HepG2 (cell line): ENCODE data around the gene CLIC5. TPM values are rescaled to one million over a fixed set of nuclear protein-coding genes. Genes with fewer than 3 reads are reported as not detected.

ENCODE experiments used
- ATAC-seq: fragments of 200-7000 bp; cut with Tn5 transposase; 3 replicates; pipeline ENCODE4 v1.9.1; 2020; ENCODE audit warnings: mild to moderate bottlenecking, moderate library complexity
- BruUV-seq: library from RNA; stranded (reverse); fragments of 400-500 nt; replicated peaks from 2 replicates; lab custom pipeline; 2021; lab: Mats Ljungman, UMichigan
- CTCF ChIA-PET: fragments of 300-600 bp; formaldehyde crosslinking; extraction: SDS; loops from one replicate; lab custom pipeline; 2021; ENCODE audit warnings: low total read pairs, inconsistent platforms, low intra/inter-chr PET ratio; lab: Yijun Ruan, JAX
- POLR2A ChIA-PET: fragments of 350-600 bp; sonication (Branson Sonifier 250); formaldehyde crosslinking; loops from one replicate; lab custom pipeline; 2020; ENCODE audit warnings: antibody characterized with exemption, inconsistent platforms; lab: Yijun Ruan, JAX
- DNase-seq: peaks from one replicate; pipeline ENCODE4 v3.0.0-alpha.2; 2015; ENCODE audit warnings: low spot score
- FAIRE-seq: peaks from 3 replicates; lab custom pipeline; 2011; peaks lifted over from hg19 to GRCh38; lab: Jason Lieb, UNC
- H2AFZ ChIP-seq: one replicate; pipeline ENCODE4 v1.6.1; 2011; ENCODE audit warnings: low read length, inconsistent platforms
- H3K27ac ChIP-seq: fragments of 300-600 bp; 3 replicates; pipeline ENCODE4 v1.8.0; 2011; ENCODE audit warnings: mixed run types, mild to moderate bottlenecking, mixed read lengths, low read length, inconsistent platforms; ENCODE audit not compliant: insufficient read depth; ENCODE audit errors: extremely low read length
- H3K27me3 ChIP-seq, 2 experiments: fragments of 200-600 bp in 1 of 2; 2 replicates in 1 of 2; 3 replicates in 1 of 2; pipeline versions ENCODE4 v1.6.0 to v1.8.0; 2011; ENCODE audit warnings: low read length in 2 of 2, mild to moderate bottlenecking in 2 of 2, moderate library complexity in 2 of 2, inconsistent platforms in 1 of 2; ENCODE audit not compliant: insufficient read depth in 2 of 2, control insufficient read depth in 1 of 2
- H3K36me3 ChIP-seq, 2 experiments: fragments of 200-600 bp in 1 of 2; replicated peaks in 1 of 2; 2 replicates in 1 of 2; 3 replicates in 1 of 2; pipeline versions ENCODE4 v1.5.1 to v1.8.0; 2011; ENCODE audit warnings: low read length in 2 of 2, inconsistent platforms in 1 of 2; ENCODE audit not compliant: insufficient read depth in 2 of 2, control insufficient read depth in 1 of 2
- H3K4me1 ChIP-seq: 2 replicates; pipeline ENCODE4 v1.5.1; 2012; ENCODE audit warnings: low read length, inconsistent platforms; ENCODE audit not compliant: insufficient read depth
- H3K4me2 ChIP-seq: 2 replicates; pipeline ENCODE4 v1.6.0; 2011; ENCODE audit warnings: low read depth, low read length, inconsistent platforms
- H3K4me3 ChIP-seq, 3 experiments: fragments of 200-600 bp in 1 of 3; sonication (generic), shearing (Covaris generic) in 1 of 3; replicated peaks in 1 of 3; 2 replicates each; pipeline ENCODE4 v1.5.1; 2011 to 2016; ENCODE audit warnings: low read length in 3 of 3, inconsistent platforms in 2 of 3, low read depth in 2 of 3, mild to moderate bottlenecking in 2 of 3, control low read depth in 1 of 3, mixed read lengths in 1 of 3; ENCODE audit not compliant: insufficient read depth in 1 of 3
- H3K79me2 ChIP-seq: one replicate; pipeline ENCODE4 v1.6.1; 2011; ENCODE audit warnings: low read length, inconsistent platforms; ENCODE audit not compliant: insufficient read depth
- H3K9ac ChIP-seq: 2 replicates; pipeline ENCODE4 v1.6.0; 2011; ENCODE audit warnings: mild to moderate bottlenecking, low read depth, low read length, inconsistent platforms; ENCODE audit not compliant: insufficient read depth
- H3K9me3 ChIP-seq: 2 replicates; pipeline ENCODE4 v1.5.1; 2012; ENCODE audit warnings: mild to moderate bottlenecking, low read length
- H4K20me1 ChIP-seq: 2 replicates; pipeline ENCODE4 v1.6.0; 2011; ENCODE audit warnings: inconsistent platforms, mild to moderate bottlenecking, low read length, moderate library complexity; ENCODE audit not compliant: insufficient read depth
- CENPBD1 ChIP-seq: sonication (generic); formaldehyde crosslinking; IDR thresholded peaks from 2 replicates; pipeline ENCODE4 v1.8.0; 2022; ENCODE audit warnings: missing genetic modification reagents, low read depth, mild to moderate bottlenecking, borderline replicate concordance
- KLF16 ChIP-seq, 2 experiments: sonication (generic) in 1 of 2; formaldehyde crosslinking in 1 of 2; IDR thresholded peaks; 2 replicates each; pipeline versions ENCODE4 v1.6.1 to v1.8.0; 2016 to 2023; ENCODE audit warnings: missing genetic modification reagents in 2 of 2, missing compliant biosample characterization in 1 of 2
- MLLT10 ChIP-seq: sonication (generic); formaldehyde crosslinking; IDR thresholded peaks from 2 replicates; pipeline ENCODE4 v1.4.0; 2020; ENCODE audit warnings: missing genetic modification reagents
- MTA1 ChIP-seq: sonication (generic); formaldehyde crosslinking; IDR thresholded peaks from 2 replicates; pipeline ENCODE4 v1.4.0; 2020; ENCODE audit warnings: missing genetic modification reagents, mild to moderate bottlenecking, borderline replicate concordance
- NCOA1 ChIP-seq: sonication (generic); formaldehyde crosslinking; IDR thresholded peaks from 2 replicates; pipeline ENCODE4 v1.9.0; 2021; ENCODE audit warnings: missing genetic modification reagents
- RBM22 ChIP-seq: fragments of 200-400 bp; formaldehyde crosslinking; optimal IDR thresholded peaks from 2 replicates; pipeline ENCODE3; 2017; ENCODE audit warnings: mild to moderate bottlenecking, low read length, moderate library complexity
- ZNF430 ChIP-seq: sonication (generic); formaldehyde crosslinking; IDR thresholded peaks from 2 replicates; pipeline ENCODE4 v1.9.0; 2021; ENCODE audit warnings: mild to moderate bottlenecking, missing genetic modification reagents
- ZNF512B ChIP-seq: sonication (generic); formaldehyde crosslinking; IDR thresholded peaks from 2 replicates; pipeline ENCODE4 v1.5.1; 2020; ENCODE audit warnings: missing genetic modification reagents, mild to moderate bottlenecking, borderline replicate concordance
- ZNF556 ChIP-seq: sonication (generic); formaldehyde crosslinking; IDR thresholded peaks from 2 replicates; pipeline ENCODE4 v1.4.0; 2020; ENCODE audit warnings: mild to moderate bottlenecking, missing genetic modification reagents, borderline replicate concordance
- ZNF619 ChIP-seq: sonication (generic); formaldehyde crosslinking; IDR thresholded peaks from 2 replicates; pipeline ENCODE4 v1.4.0; 2020; ENCODE audit warnings: mild to moderate bottlenecking, missing genetic modification reagents
- WGBS: methylation state at CpG from one replicate; pipeline ENCODE4 v1.1.6; 2017; ENCODE audit warnings: low lambda C conversion rate; 5-methylcytosine and 5-hydroxymethylcytosine counted together
- in situ Hi-C: cut with HindIII; loops from 2 replicates; pipeline ENCODE4 v1.10.0; 2017; ENCODE audit warnings: low pct_unique_long_range_greater_than_20kb; ENCODE audit not compliant: extremely low pct_ligation_motif_present
- intact Hi-C: fragments of 100-400 bp; cut with micrococcal nuclease; formaldehyde crosslinking; loops from one replicate; pipeline ENCODE4 v1.10.0; 2022; ENCODE audit not compliant: unreplicated experiment
- polyA plus RNA-seq, 8 experiments: library from polyadenylated mRNA; depleted of rRNA in 3 of 8; stranded (reverse) in 7 of 8; unstranded in 1 of 8; fragments of >200 nt; fragmentation: Illumina TruSeq in 4 of 8; extraction: Trizol in 4 of 8; gene quantifications; 2 replicates each; pipeline versions ENCODE4 v1.2.1 to v1.2.3, GENCODE V29; 2011 to 2016; ENCODE audit warnings: low read depth in 4 of 8, missing spikeins in 1 of 8, mixed read lengths in 1 of 8; ENCODE audit not compliant: insufficient read depth in 1 of 8
- total RNA-seq, 5 experiments: library from RNA; depleted of rRNA; stranded (reverse); fragments of >200 nt; fragmentation: Illumina TruSeq; extraction: Trizol; gene quantifications; 2 replicates each; pipeline ENCODE4 v1.2.3, GENCODE V29; 2016; ENCODE audit warnings: low read depth in 1 of 5
- TF ChIP-seq, protein P1 (sequence below): conservative IDR thresholded peaks from 2 replicates; pipeline ENCODE4 v1.6.1; 2018; ENCODE audit warnings: missing genetic modification reagents

Gene CLIC5
- total and polyA plus RNA-seq, 2 of the 13 experiments (the other 11 are each of a cell fraction or from before 2014, with no cell fraction given) = not detected

GRCh38 chr6:45965792-45966191 is 49.9 kb downstream of the CLIC5 start:
- H3K4me1 ChIP-seq = no peaks in the 10 kb centered on the region
- BruUV-seq = no TSS peak
- intact Hi-C loops = no loop called here
- H3K27ac ChIP-seq = no peak overlapping the region
- WGBS = 0% methylated on average over 1 of the region's 1 CpG
- in situ Hi-C loops = no loop called here
- no peak overlapping the region for H3K4me3 ChIP-seq
- no peak overlapping the region for H3K9ac ChIP-seq
- CTCF ChIA-PET = no interaction called here
- H3K9me3 ChIP-seq = no peaks in the 10 kb centered on the region
- no peaks in the 10 kb centered on the region for H4K20me1 ChIP-seq
- TF ChIP-seq ZNF619 (CRISPR knock-in tag) (no peak), NCOA1 (CRISPR knock-in tag) (no peak), MLLT10 (CRISPR knock-in tag) (no peak)
- TF ChIP-seq, protein P1, sequence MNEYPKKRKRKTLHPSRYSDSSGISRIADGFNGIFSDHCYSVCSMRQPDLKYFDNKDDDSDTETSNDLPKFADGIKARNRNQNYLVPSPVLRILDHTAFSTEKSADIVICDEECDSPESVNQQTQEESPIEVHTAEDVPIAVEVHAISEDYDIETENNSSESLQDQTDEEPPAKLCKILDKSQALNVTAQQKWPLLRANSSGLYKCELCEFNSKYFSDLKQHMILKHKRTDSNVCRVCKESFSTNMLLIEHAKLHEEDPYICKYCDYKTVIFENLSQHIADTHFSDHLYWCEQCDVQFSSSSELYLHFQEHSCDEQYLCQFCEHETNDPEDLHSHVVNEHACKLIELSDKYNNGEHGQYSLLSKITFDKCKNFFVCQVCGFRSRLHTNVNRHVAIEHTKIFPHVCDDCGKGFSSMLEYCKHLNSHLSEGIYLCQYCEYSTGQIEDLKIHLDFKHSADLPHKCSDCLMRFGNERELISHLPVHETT (CRISPR knock-in tag) = no peak
- no peaks in the 10 kb centered on the region for H3K36me3 ChIP-seq
- H2AFZ ChIP-seq = no peak overlapping the region
- H3K4me2 ChIP-seq = no peak overlapping the region
- no peak for ATAC-seq
- FAIRE-seq = no peak
- POLR2A ChIA-PET = no interaction called here
- no peaks in the 10 kb centered on the region for H3K27me3 ChIP-seq
- no peaks in the 10 kb centered on the region for H3K79me2 ChIP-seq
- DNase-seq = no peak

- H2AFZ ChIP-seq = no peak overlapping the region
- H3K4me1 ChIP-seq = no peaks in the 10 kb centered on the region
- intact Hi-C loops (no loop called here), in situ Hi-C loops (no loop called here)
- H3K4me2 ChIP-seq = no peak overlapping the region
- no peak for ATAC-seq
- H3K36me3 ChIP-seq = no peaks in the 10 kb centered on the region
- no peak for DNase-seq
- no peaks in the 10 kb centered on the region for H3K27me3 ChIP-seq
- H3K9me3 ChIP-seq = no peaks in the 10 kb centered on the region
- FAIRE-seq = no peak
- ChIA-PET POLR2A (no interaction called here), CTCF (no interaction called here)
- TF ChIP-seq KLF16 (CRISPR knock-in tag; IDR thresholded peaks at IDR 0.05) (no peak), CENPBD1 (CRISPR knock-in tag) (no peak), ZNF556 (CRISPR knock-in tag) (no peak), ZNF512B (no peak), MTA1 (CRISPR knock-in tag) (no peak), RBM22 (no peak), ZNF430 (no peak)
- H3K9ac ChIP-seq = no peak overlapping the region
- H3K4me3 ChIP-seq = no peak overlapping the region
- no TSS peak for BruUV-seq
- H3K27ac ChIP-seq = no peak overlapping the region
- H4K20me1 ChIP-seq = no peaks in the 10 kb centered on the region
- 30% methylated on average over 1 of the region's 1 CpG for whole genome bisulfite sequencing
- H3K79me2 ChIP-seq = no peaks in the 10 kb centered on the region
These were observed 50.7 kb downstream of the CLIC5 start for GRCh38 chr6:45965007-45965406.
